Activated T-cell treated with anti-CD3 and anti-CD28 coated beads, Interleukin-2, amount 50 U/mL, for 72 hours (primary cell): Measurements from ENCODE around the gene DNM3. TPM values are rescaled to one million over a fixed set of nuclear protein-coding genes. Genes with fewer than 3 reads are reported as not detected.
"Not testable (repeated sequence)": the region's sequence is repeated elsewhere in the genome, so short reads cannot be mapped to it uniquely, and the experiment has no call there.

Source experiments
- ATAC-seq, 2 donors: fragments of 150-1000 bp; cut with Tn5 transposase; replicated peaks in 1 of 2; 2 replicates each; pipeline ENCODE4 v1.10.0; 2021; ENCODE audit warnings: moderate library complexity in 2 of 2, mild to moderate bottlenecking in 1 of 2
- DNase-seq, 2 donors: peaks; one replicate each; pipeline ENCODE4 v3.0.0; 2021 to 2022; ENCODE audit warnings: mixed read lengths in 1 of 2
- H3K27ac Mint-ChIP-seq: one replicate; pipeline ENCODE4 v1.8.0; 2022; ENCODE audit warnings: mild to moderate bottlenecking, moderate library complexity, mixed read lengths
- H3K27me3 Mint-ChIP-seq: one replicate; pipeline ENCODE4 v1.8.0; 2022; ENCODE audit warnings: low read depth, mixed read lengths
- H3K36me3 Mint-ChIP-seq, 2 donors: one replicate each; pipeline ENCODE4 v1.8.0; 2022; ENCODE audit warnings: mixed read lengths in 2 of 2, mild to moderate bottlenecking in 1 of 2; ENCODE audit not compliant: insufficient read depth in 2 of 2
- H3K4me1 Mint-ChIP-seq: one replicate; pipeline ENCODE4 v1.8.0; 2022; ENCODE audit warnings: low read depth, mixed read lengths
- H3K4me3 Mint-ChIP-seq, 2 donors: one replicate each; pipeline ENCODE4 v1.8.0; 2022; ENCODE audit warnings: mild to moderate bottlenecking in 2 of 2, mixed read lengths in 2 of 2, moderate library complexity in 2 of 2
- H3K9me3 Mint-ChIP-seq, 2 donors: one replicate each; pipeline ENCODE4 v1.8.0; 2022; ENCODE audit warnings: mixed read lengths in 2 of 2
- total RNA-seq, 2 donors: library from RNA; stranded (reverse); gene quantifications; one replicate each; pipeline ENCODE4 v1.2.3, GENCODE V29; 2022

DNM3 gene
- 1 to 10 TPM; 1.5 to 3.4 TPM for total RNA-seq

DNA sequence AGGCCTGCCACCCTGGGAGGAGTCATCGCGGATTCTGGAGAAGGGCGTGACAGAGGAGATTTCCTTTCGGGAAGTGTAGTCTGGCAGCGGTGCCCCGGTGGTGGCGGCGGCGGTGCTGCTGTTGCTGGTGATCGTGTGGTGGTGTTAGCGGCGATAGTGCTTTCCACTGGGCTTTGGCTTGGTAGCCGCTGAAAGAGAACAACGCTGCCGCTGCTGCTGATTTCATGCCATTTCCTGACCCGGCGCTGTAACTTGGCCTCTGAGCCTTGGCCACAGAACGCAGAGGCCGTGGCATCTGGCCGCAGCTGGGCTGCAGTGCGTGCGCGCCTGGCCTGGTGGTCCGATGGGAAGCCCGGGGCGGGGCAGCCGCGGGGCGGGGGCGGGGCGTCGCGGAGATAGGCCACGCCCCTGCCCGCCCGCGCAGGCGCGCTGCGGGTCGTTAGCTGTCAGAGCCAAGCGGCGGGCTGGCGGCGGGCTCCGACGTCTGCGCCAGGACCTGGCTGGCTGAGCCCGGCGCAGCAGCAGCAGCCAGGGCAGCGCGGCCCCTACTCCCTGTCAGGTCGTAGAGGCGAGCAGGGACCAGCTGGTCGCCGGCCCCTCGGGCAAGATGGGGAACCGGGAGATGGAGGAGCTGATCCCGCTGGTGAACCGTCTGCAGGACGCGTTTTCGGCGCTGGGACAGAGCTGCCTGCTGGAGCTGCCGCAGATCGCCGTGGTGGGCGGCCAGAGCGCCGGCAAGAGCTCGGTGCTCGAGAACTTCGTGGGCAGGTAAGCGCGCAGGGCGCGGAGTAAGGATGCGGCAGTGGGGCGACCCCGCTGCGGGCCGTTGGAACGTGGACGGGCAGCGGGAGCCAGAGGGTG, at the start of gene DNM3:
Gene DNM3 (plus strand): TSS at position 449 of the 861 bp plus-strand sequence. CDS start 159 bp downstream, at position 608.
- Mint-ChIP-seq H3K27ac (peak within 1 kb of the TSS; percentile 41), H3K9me3 (no peaks in the 10 kb centered on the region), H3K4me3 (peak within 1 kb of the TSS; percentile 92 to 94), H3K4me1 (peaks cover 16% of the 10 kb centered on the region), H3K27me3 (peaks cover 25% of the 10 kb centered on the region), H3K36me3 (no peaks in the 10 kb centered on the region)
- ATAC-seq (peak; percentile 95 to 96), DNase-seq (peak; percentile 79 to 88)

DNA sequence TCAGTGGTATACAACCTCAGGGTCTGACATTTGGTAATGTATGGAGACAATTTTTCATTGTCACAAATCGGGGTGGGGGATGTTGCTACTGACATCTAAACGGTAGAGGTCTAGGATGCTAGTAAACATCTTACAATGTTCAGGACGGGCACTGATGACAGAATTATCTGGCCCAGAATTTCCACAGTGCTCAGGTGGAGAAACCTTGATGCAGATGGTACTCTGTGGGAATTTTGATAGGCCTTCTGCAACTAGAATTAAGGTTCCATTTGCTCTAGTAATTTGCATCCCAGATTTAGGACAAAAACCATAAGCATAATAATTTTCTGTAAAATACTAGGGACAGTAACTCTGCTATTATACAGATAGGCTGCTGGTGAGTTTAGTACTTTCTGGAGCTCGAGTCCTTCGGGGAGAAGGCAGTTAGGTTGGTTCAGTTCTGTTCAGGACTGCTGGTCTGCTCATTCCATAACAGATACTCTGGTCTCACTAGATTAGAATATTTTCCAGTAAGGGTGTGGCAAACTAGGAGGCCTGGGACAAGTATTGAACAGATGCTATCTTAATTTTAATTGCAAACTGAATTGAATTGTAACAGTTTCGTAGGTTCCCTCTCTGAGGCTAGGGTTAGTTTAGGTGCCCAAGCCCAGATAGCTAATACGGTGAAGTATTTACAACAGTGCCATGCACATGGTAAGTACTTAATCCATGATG, 48.5 kb upstream of the DNM3 start:
- H3K9me3 Mint-ChIP-seq, result no peaks in the 10 kb centered on the region
- H3K36me3 Mint-ChIP-seq, result peaks cover 25 to 32% of the 10 kb centered on the region in 2 donors
- peaks cover 53% of the 10 kb centered on the region for H3K4me1 Mint-ChIP-seq
- H3K27ac Mint-ChIP-seq, result peak overlapping the region; percentile 79
- ATAC-seq, result no peak
- H3K27me3 Mint-ChIP-seq, result no peaks in the 10 kb centered on the region
- H3K4me3 Mint-ChIP-seq, result peak overlapping the region in 1 of 2 donors; percentile 3
- no peak for DNase-seq

DNA sequence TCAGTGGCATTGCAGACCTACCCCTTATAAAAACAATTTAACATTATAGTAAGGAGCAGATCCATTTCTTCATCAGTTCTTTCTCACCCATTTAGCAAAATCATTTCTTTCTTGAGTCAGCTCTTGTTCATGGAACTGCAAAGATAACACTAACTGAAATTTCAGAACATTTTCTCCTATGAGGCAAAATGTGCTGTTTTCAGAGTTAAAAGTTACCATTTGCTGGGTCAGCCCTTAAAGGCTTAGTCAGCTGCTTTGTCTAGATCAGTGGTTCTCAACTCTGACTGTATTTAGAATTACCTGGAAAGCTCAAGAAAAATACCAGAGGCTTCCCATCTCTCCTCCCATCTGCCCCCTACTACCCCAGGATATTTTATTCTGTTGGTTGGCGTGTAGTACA, 47.7 kb upstream of the DNM3 start:
- DNase-seq, result no peak
- Mint-ChIP-seq H3K36me3 (peaks cover 24 to 31% of the 10 kb centered on the region in 2 donors), H3K27ac (peak overlapping the region; percentile 100), H3K4me1 (peaks cover 47% of the 10 kb centered on the region), H3K9me3 (no peaks in the 10 kb centered on the region), H3K27me3 (no peaks in the 10 kb centered on the region), H3K4me3 (peak overlapping the region; percentile 68 to 93)
- ATAC-seq, result peak in 1 of 2 donors; percentile 43

DNA sequence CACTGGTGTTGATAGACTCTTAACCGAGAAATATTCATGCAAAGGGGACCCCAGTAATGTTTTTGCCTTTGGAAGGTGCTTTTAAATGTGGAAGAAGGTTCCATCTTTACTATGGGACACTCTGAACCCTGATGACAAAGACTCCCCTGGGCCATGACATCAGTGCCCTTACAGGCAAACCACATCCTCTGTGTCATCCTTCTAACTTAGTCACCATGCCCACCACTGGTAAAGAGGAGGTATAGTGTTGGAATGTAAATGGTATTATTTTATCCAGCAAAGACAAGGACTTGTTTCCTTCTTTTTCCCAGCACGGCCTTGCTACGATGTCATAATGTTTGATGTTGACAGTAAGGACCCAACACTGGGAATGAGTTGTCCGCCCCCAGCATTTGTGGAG, 47.2 kb upstream of the DNM3 start:
- Mint-ChIP-seq H3K4me3 (peak overlapping the region; percentile 68 to 93), H3K27me3 (no peaks in the 10 kb centered on the region), H3K27ac (peak overlapping the region; percentile 100), H3K9me3 (no peaks in the 10 kb centered on the region), H3K36me3 (peaks cover 23 to 31% of the 10 kb centered on the region in 2 donors), H3K4me1 (peaks cover 42% of the 10 kb centered on the region)
- peak; percentile 100 for ATAC-seq
- DNase-seq, result peak; percentile 71 to 73

DNA sequence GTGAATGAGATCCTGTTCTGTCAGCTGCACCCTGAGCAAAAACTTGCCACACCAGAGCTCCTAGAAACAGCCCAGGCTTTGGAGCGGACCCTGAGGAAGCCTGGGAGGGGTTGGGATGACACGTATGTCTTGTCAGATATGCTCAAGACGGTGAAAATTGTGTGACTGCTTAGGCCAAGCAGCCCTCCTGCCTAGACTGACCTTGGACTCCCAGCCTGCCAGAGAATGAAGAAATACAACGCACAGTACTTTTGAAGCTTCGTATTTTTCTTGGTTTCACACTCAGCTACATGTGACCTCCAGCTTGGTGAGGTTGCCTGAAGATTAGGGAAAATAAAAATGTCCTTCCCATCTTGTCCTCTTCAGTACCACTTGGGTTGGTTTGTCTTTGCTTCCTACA, 44.7 kb upstream of the DNM3 start:
- H3K9me3 Mint-ChIP-seq, result no peaks in the 10 kb centered on the region
- no peak overlapping the region for H3K4me3 Mint-ChIP-seq
- H3K36me3 Mint-ChIP-seq, result peaks cover 15 to 23% of the 10 kb centered on the region in 2 donors
- H3K27ac Mint-ChIP-seq, result no peak overlapping the region
- no peak for DNase-seq
- ATAC-seq, result no peak
- H3K27me3 Mint-ChIP-seq, result no peaks in the 10 kb centered on the region
- H3K4me1 Mint-ChIP-seq, result peaks cover 29% of the 10 kb centered on the region

DNA sequence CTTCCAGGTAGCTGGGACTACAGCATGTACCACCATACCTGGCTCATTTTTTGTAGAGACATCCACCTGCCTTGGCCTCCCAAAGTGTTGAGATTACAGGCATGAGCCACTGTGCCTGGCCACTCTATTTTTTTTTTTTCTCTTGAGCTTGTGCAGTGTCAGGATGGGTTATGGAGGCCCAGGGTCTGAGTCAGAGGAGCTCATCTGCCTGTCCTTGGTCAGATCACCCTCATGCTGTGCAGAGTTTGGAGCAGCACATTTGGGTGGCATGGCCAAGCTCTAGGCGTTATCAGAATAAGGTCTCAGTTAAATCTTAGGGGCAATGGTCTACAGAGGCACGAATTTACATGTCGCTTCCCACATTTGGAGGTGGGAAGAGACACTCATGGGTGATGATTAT, 43.0 kb upstream of the DNM3 start:
- no peak overlapping the region for H3K27ac Mint-ChIP-seq
- ATAC-seq, result no peak

DNA sequence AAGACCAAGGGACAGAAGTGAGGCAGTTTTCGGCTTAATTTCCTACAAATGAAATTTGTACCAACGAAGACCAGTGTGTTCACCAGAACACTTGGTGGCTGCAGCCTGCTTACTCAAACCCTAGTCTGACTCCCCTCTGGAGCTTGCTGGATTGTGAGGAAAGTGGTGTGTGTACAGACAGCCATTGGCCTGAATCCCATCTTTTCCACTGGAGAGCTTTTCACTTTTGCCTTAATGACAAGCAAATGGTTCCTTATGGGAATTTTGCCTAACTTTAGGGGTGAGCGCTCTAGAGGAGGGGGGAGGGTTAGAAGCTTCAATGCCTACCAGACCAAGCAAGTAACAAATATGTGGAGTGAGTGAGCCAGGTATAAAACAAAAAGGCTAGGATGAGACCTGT, 42.5 kb upstream of the DNM3 start:
- ATAC-seq (no peak), DNase-seq (no peak)
- no peak overlapping the region for H3K27ac Mint-ChIP-seq
- no peak overlapping the region for H3K4me3 Mint-ChIP-seq
- H3K9me3 Mint-ChIP-seq, result no peaks in the 10 kb centered on the region
- peaks cover 11 to 16% of the 10 kb centered on the region in 2 donors for H3K36me3 Mint-ChIP-seq
- H3K4me1 Mint-ChIP-seq, result peaks cover 10% of the 10 kb centered on the region
- no peaks in the 10 kb centered on the region for H3K27me3 Mint-ChIP-seq

More for the DNA sequence above, 43.0 kb upstream of the DNM3 start:
- peaks cover 11 to 19% of the 10 kb centered on the region in 2 donors for H3K36me3 Mint-ChIP-seq
- no peak overlapping the region for H3K4me3 Mint-ChIP-seq
- no peak for DNase-seq
- no peaks in the 10 kb centered on the region for H3K9me3 Mint-ChIP-seq
- no peaks in the 10 kb centered on the region for H3K27me3 Mint-ChIP-seq
- H3K4me1 Mint-ChIP-seq, result peaks cover 14% of the 10 kb centered on the region

DNA sequence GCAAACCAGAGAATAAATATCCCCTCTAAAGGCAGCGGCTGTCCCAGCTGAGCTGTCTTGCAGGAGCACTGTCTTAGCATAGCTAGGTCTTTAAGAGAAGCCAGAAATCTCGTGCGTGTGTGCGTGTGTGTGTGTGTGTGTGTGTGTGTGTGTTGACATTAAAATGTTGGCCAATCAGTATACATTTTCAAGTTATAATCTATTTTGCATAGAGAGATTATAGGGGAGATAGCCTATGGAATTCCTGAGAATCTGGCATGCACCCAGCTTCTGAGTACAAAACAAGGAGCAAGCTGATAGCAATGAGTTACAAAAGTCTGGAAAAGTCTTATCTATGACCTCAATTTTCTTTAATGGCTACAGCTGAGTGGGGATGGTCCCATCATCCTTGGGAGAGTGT, 42.1 kb upstream of the DNM3 start:
- ATAC-seq (no peak), DNase-seq (no peak)
- Mint-ChIP-seq H3K36me3 (peaks cover 7 to 12% of the 10 kb centered on the region in 2 donors), H3K27me3 (no peaks in the 10 kb centered on the region), H3K27ac (no peak overlapping the region), H3K4me3 (no peak overlapping the region), H3K9me3 (no peaks in the 10 kb centered on the region), H3K4me1 (peaks cover 6% of the 10 kb centered on the region)

DNA sequence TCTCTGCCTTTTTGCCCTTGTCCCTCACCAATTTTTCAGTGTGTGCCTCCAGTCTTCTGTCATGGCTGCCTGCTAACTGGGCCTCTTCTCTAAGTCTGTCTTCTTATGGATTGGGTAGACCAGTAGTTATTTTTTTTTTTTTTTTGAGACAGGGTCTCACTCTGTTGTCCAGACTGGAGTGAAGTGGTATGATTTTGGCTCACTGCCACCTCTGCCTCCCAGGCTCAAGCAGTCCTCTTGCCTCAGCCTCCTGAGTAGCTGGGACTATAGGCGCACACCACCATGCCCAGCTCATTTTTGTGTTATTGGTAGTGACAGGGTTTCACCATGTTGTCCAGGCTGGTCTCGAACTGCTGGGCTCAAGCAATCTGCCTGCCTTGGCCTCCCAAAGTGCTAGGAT, 41.6 kb upstream of the DNM3 start:
- not testable (repeated sequence) for H3K36me3 Mint-ChIP-seq, DNase-seq, ATAC-seq, H3K27me3 Mint-ChIP-seq, H3K4me3 Mint-ChIP-seq, H3K27ac Mint-ChIP-seq, H3K9me3 Mint-ChIP-seq, H3K4me1 Mint-ChIP-seq

DNA sequence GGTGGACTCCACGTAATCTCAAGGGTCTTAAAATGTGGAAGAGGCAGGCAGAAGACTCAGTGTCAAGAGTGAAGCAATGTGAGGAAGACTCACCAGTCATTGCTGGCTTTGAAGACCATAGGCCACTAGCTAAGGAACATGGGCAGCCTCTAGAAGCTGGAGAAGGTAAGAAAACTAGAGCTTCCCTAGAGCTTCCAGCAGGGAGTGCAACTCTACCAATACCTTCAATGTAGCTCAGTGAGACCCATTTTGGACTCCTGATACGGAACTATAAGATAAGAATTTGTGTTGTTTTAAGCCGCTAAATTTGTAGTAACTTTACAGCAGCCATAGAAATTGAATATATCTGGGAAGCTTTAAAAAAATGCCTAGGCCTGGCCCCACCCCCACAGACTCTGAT, 41.0 kb upstream of the DNM3 start:
- ATAC-seq (no peak), DNase-seq (no peak)
- Mint-ChIP-seq H3K36me3 (peaks cover 4% of the 10 kb centered on the region in 2 donors), H3K9me3 (no peaks in the 10 kb centered on the region), H3K27me3 (no peaks in the 10 kb centered on the region), H3K4me1 (peaks cover 5% of the 10 kb centered on the region), H3K27ac (peak overlapping the region; percentile 18), H3K4me3 (no peak overlapping the region)

DNA sequence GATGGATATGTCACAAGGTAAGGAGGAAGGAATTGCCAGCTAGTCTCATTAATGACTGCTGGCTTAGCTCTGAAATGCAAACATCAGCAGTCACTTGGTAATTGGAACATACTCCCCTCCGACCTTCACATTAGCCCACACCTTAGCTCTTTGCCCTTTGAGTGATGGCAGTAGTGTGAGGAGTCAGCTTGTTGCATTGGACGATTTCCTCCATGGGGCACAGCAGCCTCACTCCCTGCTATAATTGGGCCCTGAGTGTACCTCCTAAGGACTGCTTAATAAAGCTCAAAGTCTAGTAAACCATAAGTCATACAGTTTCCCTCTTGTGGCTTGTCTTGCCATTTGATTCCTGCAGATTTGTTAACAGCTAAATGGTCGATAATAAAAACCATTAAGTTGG, 40.4 kb upstream of the DNM3 start:
- H3K27ac Mint-ChIP-seq, result no peak overlapping the region
- no peak for DNase-seq
- no peak overlapping the region for H3K4me3 Mint-ChIP-seq
- peaks cover 3 to 4% of the 10 kb centered on the region in 2 donors for H3K36me3 Mint-ChIP-seq
- peaks cover 6% of the 10 kb centered on the region for H3K4me1 Mint-ChIP-seq
- no peak for ATAC-seq
- H3K9me3 Mint-ChIP-seq, result no peaks in the 10 kb centered on the region
- no peaks in the 10 kb centered on the region for H3K27me3 Mint-ChIP-seq

DNA sequence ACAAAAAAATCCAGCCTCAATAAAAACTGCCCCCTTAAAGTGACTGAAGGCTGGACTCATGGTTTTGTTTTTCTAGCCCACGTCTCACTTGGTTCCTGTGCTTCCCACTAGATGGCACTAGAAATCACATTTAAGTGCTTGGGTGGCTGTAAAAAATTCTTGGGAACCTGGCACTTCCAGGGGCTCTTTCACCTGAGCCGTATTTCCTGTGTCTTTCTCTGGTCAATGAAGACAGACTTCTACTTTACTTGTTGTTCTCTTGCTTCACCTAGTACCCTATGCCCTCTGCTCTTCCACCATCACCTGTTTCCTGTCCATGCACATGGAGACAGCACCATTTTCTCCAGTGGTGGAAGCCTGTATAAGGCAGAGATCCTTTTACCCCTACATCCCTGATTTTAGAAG, 39.8 kb upstream of the DNM3 start:
- peaks cover 6% of the 10 kb centered on the region for H3K4me1 Mint-ChIP-seq
- no peak overlapping the region for H3K27ac Mint-ChIP-seq
- no peaks in the 10 kb centered on the region for H3K27me3 Mint-ChIP-seq
- ATAC-seq (peak; percentile 33 to 36), DNase-seq (no peak)
- no peak overlapping the region for H3K4me3 Mint-ChIP-seq
- peaks cover 2 to 4% of the 10 kb centered on the region in 2 donors for H3K36me3 Mint-ChIP-seq
- H3K9me3 Mint-ChIP-seq, result no peaks in the 10 kb centered on the region

DNA sequence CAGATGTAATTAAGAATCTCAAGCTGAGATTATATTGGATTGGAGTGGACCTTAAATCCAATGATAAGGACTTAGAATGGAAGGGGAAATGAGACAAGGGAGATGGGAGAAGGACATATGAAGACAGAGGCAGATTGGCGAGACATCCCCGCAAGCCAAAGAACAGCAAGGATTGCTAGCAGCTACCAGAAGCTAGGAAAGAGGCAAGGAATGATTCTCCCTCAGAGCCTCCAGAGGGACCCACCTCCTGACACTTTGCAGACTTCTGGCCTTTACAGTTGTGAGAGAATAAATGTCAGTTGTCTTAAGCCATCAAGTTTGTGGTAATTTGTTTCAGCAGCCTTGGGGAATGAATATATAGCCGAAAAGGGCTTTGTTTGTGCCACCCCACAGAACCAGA, 39.1 kb upstream of the DNM3 start:
- no peaks in the 10 kb centered on the region for H3K9me3 Mint-ChIP-seq
- no peaks in the 10 kb centered on the region for H3K27me3 Mint-ChIP-seq
- H3K4me1 Mint-ChIP-seq, result peaks cover 6% of the 10 kb centered on the region
- H3K36me3 Mint-ChIP-seq, result no peaks in the 10 kb centered on the region
- H3K4me3 Mint-ChIP-seq, result no peak overlapping the region
- peak overlapping the region; percentile 52 for H3K27ac Mint-ChIP-seq
- DNase-seq, result no peak
- no peak for ATAC-seq
